ENCODE data around the gene SHISA7.

SHISA7 gene

GRCh38 chr19:55446060-55446459 lies 3.0 kb upstream of the SHISA7 start:
- TF ChIP-seq, protein P1, sequence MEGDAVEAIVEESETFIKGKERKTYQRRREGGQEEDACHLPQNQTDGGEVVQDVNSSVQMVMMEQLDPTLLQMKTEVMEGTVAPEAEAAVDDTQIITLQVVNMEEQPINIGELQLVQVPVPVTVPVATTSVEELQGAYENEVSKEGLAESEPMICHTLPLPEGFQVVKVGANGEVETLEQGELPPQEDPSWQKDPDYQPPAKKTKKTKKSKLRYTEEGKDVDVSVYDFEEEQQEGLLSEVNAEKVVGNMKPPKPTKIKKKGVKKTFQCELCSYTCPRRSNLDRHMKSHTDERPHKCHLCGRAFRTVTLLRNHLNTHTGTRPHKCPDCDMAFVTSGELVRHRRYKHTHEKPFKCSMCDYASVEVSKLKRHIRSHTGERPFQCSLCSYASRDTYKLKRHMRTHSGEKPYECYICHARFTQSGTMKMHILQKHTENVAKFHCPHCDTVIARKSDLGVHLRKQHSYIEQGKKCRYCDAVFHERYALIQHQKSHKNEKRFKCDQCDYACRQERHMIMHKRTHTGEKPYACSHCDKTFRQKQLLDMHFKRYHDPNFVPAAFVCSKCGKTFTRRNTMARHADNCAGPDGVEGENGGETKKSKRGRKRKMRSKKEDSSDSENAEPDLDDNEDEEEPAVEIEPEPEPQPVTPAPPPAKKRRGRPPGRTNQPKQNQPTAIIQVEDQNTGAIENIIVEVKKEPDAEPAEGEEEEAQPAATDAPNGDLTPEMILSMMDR (IDR thresholded peaks at IDR 0.05; ENCODE audit: extremely low read depth, missing control alignments): no peak

DNA sequence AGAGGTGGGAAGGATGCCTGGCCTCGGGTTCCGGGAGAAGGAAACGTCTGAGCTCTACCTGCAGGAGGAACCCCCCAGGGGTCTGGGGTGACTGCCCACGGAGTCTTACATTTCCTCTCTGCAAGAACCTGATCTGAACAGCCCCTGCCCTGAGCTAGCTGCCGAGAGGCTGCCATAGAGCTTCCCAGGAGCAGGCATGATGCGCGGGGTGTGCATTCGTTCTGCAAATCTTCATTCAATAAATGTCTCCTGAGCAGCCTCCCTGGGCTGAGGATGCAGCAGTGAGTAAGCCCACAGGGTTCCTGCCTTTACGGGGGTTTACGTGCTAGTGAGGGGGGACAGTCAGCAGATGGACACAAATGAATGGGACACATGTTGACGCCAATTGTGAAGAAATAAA lies 1.5 kb upstream of the SHISA7 start:
- TF ChIP-seq, protein P1 (IDR thresholded peaks at IDR 0.05; ENCODE audit: extremely low read depth, missing control alignments): no peak
- no peak for DNase-seq (ENCODE audit: low spot score)

More at GRCh38 chr19:55446060-55446459, 3.0 kb upstream of the SHISA7 start:
- DNase-seq (ENCODE audit: low spot score): no peak

GRCh38 chr19:55443824-55444480 lies 852 bp upstream of the SHISA7 start:
- no peak for DNase-seq (ENCODE audit: low spot score)
- TF ChIP-seq, protein P1 (IDR thresholded peaks at IDR 0.05; ENCODE audit: extremely low read depth, missing control alignments): no peak

DNA sequence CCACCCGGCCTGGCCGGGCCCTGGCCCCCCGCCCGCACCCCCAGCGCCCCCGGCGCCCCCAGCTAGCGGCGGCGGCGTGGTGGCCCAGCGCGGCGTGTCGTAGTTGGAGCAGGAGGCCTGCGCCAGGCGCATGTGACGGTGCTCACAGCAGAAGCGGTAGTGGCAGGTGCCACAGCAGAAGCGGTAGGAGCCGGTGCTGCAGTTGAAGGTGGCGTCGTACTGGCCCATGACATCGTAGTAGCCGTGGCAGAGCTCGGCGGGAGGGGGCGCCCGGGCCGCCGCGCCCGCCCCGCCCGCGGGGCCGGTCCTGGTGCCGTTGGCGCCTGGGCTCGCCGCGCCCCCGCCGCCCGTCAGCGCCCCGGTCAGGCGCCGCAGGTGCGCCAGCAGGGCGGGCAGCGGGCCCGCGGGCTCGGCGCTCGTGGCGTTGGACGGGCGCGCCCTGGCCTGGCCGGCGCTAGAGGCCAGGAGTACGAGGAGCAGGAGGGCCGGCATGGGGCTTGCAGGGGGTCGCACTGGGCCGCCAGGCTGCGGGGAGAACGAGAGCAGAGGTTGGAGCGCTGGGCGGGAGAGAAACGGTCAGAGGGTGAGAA lies 633 bp downstream of the SHISA7 start:
- TF ChIP-seq, protein P1 (IDR thresholded peaks at IDR 0.05; ENCODE audit: extremely low read depth, missing control alignments): no peak
- peak; percentile 59 for DNase-seq (ENCODE audit: low spot score)

DNA sequence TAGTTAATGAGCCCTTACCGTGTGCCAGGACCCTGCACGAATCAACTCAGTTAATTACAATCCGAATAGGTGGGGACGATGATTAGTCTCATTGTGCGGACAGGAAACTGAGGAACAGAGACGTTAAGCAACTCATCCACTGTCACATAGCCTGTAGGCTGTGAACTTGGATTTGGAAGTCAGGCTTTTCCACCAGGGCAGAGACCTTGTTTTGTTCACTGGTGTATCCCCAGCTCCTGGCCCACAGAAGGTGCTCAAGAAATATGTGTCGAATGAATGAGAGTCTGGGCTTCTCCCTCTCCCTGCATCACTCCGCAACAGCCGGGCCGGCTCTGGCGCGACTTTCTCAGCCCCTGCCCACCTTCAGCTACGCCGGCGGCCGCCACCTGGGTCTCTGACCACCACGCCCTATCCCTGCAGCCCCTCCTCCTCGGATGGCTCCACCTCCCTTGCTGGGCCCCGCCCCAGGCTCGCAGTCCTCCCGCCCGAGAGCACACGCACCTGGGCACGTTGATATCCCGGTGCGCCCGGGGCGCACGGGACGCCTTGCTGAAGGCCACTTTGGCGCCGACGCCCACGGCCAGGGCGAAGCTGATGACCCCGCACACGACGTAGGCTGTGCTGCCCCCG lies 1.3 kb downstream of the SHISA7 start:
- peak; percentile 65 for DNase-seq (ENCODE audit: low spot score)
- TF ChIP-seq, protein P1 (IDR thresholded peaks at IDR 0.05; ENCODE audit: extremely low read depth, missing control alignments): no peak

DNA sequence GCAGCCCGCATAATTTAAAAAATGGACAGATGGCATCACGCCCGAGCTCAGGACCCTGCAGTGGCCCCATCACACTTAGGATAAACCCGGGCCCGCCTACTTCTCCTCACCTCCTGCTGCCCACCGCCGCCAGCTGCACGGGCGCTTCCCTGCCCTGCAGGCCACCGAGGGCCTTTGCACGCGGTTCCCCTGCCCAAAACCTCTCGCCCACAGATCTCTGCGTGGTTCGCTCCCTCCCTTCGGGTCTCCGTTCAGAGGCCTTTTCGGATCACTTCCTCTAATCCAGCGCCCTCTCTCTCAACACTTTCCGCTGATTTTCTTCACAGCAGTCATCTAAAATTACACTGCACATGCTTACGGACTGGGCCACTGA lies 1.8 kb downstream of the SHISA7 start:
- TF ChIP-seq, protein P1 (IDR thresholded peaks at IDR 0.05; ENCODE audit: extremely low read depth, missing control alignments): no peak
- peak; percentile 72 for DNase-seq (ENCODE audit: low spot score)

- peak; percentile 79 for DNase-seq (ENCODE audit: low spot score)
- TF ChIP-seq, protein P1 (IDR thresholded peaks at IDR 0.05; ENCODE audit: extremely low read depth, missing control alignments): no peak
These were observed 2.5 kb downstream of the SHISA7 start for GRCh38 chr19:55440411-55441105.
